ENCODE measurements around the gene BRINP3. TPM values are rescaled to one million over a fixed set of nuclear protein-coding genes. Genes with fewer than 3 reads are reported as not detected.

BRINP3 gene
- total RNA-seq, 1 donor from 2014 or later: not detected

DNA sequence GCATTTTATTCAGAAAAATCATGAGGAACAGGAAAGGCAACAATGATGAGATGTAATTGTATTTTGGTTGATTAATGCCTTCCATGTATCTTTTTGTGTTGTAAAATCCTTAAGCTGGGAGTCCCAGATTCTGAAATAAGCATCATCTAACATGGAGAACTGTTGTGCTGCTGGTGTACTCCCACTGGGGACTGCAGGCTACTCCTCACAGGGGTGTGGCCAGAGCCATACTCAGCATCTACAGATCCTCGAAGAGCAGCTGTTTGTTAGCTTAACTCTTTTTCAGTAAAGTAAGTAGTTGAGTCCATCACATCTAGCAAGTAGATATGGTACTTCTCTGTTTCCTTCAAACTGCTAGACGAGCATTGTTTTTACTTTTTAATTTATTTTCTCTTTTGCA is 358.0 kb downstream of the BRINP3 start:
- Histone ChIP-seq H3K9me3 (ENCODE audit: insufficient read depth, low read depth, low read length) (no peaks in the 10 kb centered on the region), H3K36me3 (ENCODE audit: insufficient read depth, low read length) (no peaks in the 10 kb centered on the region), H3K4me1 (ENCODE audit: insufficient read depth, low read length) (no peaks in the 10 kb centered on the region), H4K20me1 (ENCODE audit: insufficient read depth, low read length) (no peaks in the 10 kb centered on the region), H3K4me3 (ENCODE audit: insufficient read depth, low read depth, low read length) (no peak overlapping the region), H3K9ac (ENCODE audit: low read length) (no peak overlapping the region), H3K27me3 (ENCODE audit: insufficient read depth, low read length) (no peaks in the 10 kb centered on the region), H3K27ac (ENCODE audit: low read depth, low read length) (no peak overlapping the region), H2AFZ (ENCODE audit: low read depth, low read length) (no peak overlapping the region), H3K4me2 (ENCODE audit: low read length) (no peak overlapping the region), H3K79me2 (ENCODE audit: insufficient read depth, low read length) (no peaks in the 10 kb centered on the region)
- Mint-ChIP-seq H3K27me3 (ENCODE audit: low read depth, unreplicated experiment) (no peaks in the 10 kb centered on the region), H3K4me3 (ENCODE audit: unreplicated experiment) (no peak overlapping the region), H3K36me3 (ENCODE audit: low read depth, unreplicated experiment) (no peaks in the 10 kb centered on the region), H3K27ac (ENCODE audit: unreplicated experiment) (no peak overlapping the region), H3K9me3 (ENCODE audit: unreplicated experiment) (no peaks in the 10 kb centered on the region), H3K4me1 (ENCODE audit: low read depth, unreplicated experiment) (no peaks in the 10 kb centered on the region)
- DNase-seq (ENCODE audit: low read depth) (no peak), FAIRE-seq (no peak)
- TF ChIP-seq EZH2 (IDR thresholded peaks at IDR 0.05; ENCODE audit: insufficient read depth, low read length): no peak
- TF ChIP-seq, protein P1, sequence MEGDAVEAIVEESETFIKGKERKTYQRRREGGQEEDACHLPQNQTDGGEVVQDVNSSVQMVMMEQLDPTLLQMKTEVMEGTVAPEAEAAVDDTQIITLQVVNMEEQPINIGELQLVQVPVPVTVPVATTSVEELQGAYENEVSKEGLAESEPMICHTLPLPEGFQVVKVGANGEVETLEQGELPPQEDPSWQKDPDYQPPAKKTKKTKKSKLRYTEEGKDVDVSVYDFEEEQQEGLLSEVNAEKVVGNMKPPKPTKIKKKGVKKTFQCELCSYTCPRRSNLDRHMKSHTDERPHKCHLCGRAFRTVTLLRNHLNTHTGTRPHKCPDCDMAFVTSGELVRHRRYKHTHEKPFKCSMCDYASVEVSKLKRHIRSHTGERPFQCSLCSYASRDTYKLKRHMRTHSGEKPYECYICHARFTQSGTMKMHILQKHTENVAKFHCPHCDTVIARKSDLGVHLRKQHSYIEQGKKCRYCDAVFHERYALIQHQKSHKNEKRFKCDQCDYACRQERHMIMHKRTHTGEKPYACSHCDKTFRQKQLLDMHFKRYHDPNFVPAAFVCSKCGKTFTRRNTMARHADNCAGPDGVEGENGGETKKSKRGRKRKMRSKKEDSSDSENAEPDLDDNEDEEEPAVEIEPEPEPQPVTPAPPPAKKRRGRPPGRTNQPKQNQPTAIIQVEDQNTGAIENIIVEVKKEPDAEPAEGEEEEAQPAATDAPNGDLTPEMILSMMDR (IDR thresholded peaks at IDR 0.05; ENCODE audit: insufficient read depth, low read depth, low read length): no peak

DNA sequence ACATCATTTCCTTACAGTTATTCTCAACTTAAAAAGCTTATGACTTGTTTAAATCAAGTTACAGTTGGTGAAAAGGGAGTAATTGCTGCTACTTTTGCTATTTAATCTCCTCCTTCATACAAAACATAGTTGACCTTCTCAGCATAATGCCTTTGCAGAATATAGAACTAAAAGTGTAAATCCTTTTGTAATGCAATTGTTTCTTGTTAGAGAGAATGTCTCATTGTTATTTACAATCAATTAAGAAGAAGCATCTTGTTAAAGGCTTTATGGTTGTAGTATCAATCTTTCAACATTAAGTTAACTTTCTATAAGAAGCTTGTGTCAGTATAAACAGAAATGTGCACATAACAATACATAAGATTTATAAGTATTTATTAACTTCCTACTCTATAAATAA is 360.7 kb downstream of the BRINP3 start:
- H3K79me2 ChIP-seq (ENCODE audit: insufficient read depth, low read length): no peaks in the 10 kb centered on the region

DNA sequence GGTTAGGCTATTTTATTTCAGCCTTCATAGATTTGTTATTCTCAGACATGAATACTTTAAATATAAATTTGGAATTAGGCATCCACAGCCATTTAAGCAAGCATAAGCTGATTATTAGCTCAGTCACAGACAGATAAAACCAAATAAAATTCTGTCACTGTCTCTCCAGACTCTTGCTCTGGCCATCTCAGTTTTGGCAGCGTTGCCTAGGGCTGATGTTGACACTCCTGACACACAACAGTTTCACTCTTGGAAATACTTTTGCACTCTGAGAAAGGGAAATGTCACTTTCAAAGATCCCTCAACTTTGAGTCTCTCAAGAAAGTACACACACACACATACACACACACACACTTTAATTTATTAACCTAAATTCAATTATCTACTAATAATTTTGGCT is 372.7 kb downstream of the BRINP3 start:
- H3K27me3 ChIP-seq (ENCODE audit: insufficient read depth, low read length): no peaks in the 10 kb centered on the region
- H4K20me1 ChIP-seq (ENCODE audit: insufficient read depth, low read length): no peaks in the 10 kb centered on the region
- no peak overlapping the region for H3K27ac ChIP-seq (ENCODE audit: low read depth, low read length)
- DNase-seq (ENCODE audit: low read depth) (no peak), FAIRE-seq (no peak)
- H3K4me2 ChIP-seq (ENCODE audit: low read length): no peak overlapping the region
- Mint-ChIP-seq H3K4me1 (ENCODE audit: low read depth, unreplicated experiment) (no peaks in the 10 kb centered on the region), H3K9me3 (ENCODE audit: unreplicated experiment) (no peaks in the 10 kb centered on the region), H3K4me3 (ENCODE audit: unreplicated experiment) (no peak overlapping the region), H3K27me3 (ENCODE audit: low read depth, unreplicated experiment) (no peaks in the 10 kb centered on the region), H3K36me3 (ENCODE audit: low read depth, unreplicated experiment) (no peaks in the 10 kb centered on the region), H3K27ac (ENCODE audit: unreplicated experiment) (no peak overlapping the region)
- TF ChIP-seq, protein P1 (IDR thresholded peaks at IDR 0.05; ENCODE audit: insufficient read depth, low read depth, low read length): no peak
- TF ChIP-seq EZH2 (IDR thresholded peaks at IDR 0.05; ENCODE audit: insufficient read depth, low read length): no peak
- H3K36me3 ChIP-seq (ENCODE audit: insufficient read depth, low read length): no peaks in the 10 kb centered on the region
- no peak overlapping the region for H3K9ac ChIP-seq (ENCODE audit: low read length)
- H3K4me3 ChIP-seq (ENCODE audit: insufficient read depth, low read depth, low read length): no peak overlapping the region
- H3K9me3 ChIP-seq (ENCODE audit: insufficient read depth, low read depth, low read length): no peaks in the 10 kb centered on the region
- H3K4me1 ChIP-seq (ENCODE audit: insufficient read depth, low read length): no peaks in the 10 kb centered on the region
- no peaks in the 10 kb centered on the region for H3K79me2 ChIP-seq (ENCODE audit: insufficient read depth, low read length)
- H2AFZ ChIP-seq (ENCODE audit: low read depth, low read length): no peak overlapping the region

More for the DNA sequence above, 360.7 kb downstream of the BRINP3 start:
- Histone ChIP-seq H3K4me1 (ENCODE audit: insufficient read depth, low read length) (no peaks in the 10 kb centered on the region), H3K9me3 (ENCODE audit: insufficient read depth, low read depth, low read length) (no peaks in the 10 kb centered on the region), H2AFZ (ENCODE audit: low read depth, low read length) (no peak overlapping the region), H3K4me3 (ENCODE audit: insufficient read depth, low read depth, low read length) (no peak overlapping the region), H4K20me1 (ENCODE audit: insufficient read depth, low read length) (no peaks in the 10 kb centered on the region), H3K27me3 (ENCODE audit: insufficient read depth, low read length) (no peaks in the 10 kb centered on the region), H3K9ac (ENCODE audit: low read length) (no peak overlapping the region), H3K36me3 (ENCODE audit: insufficient read depth, low read length) (no peaks in the 10 kb centered on the region), H3K4me2 (ENCODE audit: low read length) (no peak overlapping the region), H3K27ac (ENCODE audit: low read depth, low read length) (no peak overlapping the region)
- no peak for DNase-seq (ENCODE audit: low read depth)
- H3K4me1 Mint-ChIP-seq (ENCODE audit: low read depth, unreplicated experiment): no peaks in the 10 kb centered on the region
- TF ChIP-seq EZH2 (IDR thresholded peaks at IDR 0.05; ENCODE audit: insufficient read depth, low read length): no peak
- TF ChIP-seq, protein P1 (IDR thresholded peaks at IDR 0.05; ENCODE audit: insufficient read depth, low read depth, low read length): no peak
- H3K36me3 Mint-ChIP-seq (ENCODE audit: low read depth, unreplicated experiment): no peaks in the 10 kb centered on the region
- no peak overlapping the region for H3K4me3 Mint-ChIP-seq (ENCODE audit: unreplicated experiment)
- H3K27me3 Mint-ChIP-seq (ENCODE audit: low read depth, unreplicated experiment): no peaks in the 10 kb centered on the region
- no peak for FAIRE-seq
- no peaks in the 10 kb centered on the region for H3K9me3 Mint-ChIP-seq (ENCODE audit: unreplicated experiment)
- H3K27ac Mint-ChIP-seq (ENCODE audit: unreplicated experiment): no peak overlapping the region

Measured in astrocyte (in vitro differentiated cells and primary cell).